Stimulated activated CD4-positive, alpha-beta T cell treated with anti-CD3 and anti-CD28 coated beads, Interleukin-15, amount 100 ng/mL, for 24 hours (primary cell): ENCODE results near the gene SYT5.

Experiments
- DNase-seq: peaks from one replicate; pipeline ENCODE4 v3.0.0-alpha.2; 2020

SYT5 gene

GRCh38 chr19:55145232-55145631 lies 34.9 kb downstream of the SYT5 start:
- DNase-seq = no peak

- DNase-seq = no peak
Measured at GRCh38 chr19:55141696-55142095, 38.4 kb downstream of the SYT5 start.

DNA sequence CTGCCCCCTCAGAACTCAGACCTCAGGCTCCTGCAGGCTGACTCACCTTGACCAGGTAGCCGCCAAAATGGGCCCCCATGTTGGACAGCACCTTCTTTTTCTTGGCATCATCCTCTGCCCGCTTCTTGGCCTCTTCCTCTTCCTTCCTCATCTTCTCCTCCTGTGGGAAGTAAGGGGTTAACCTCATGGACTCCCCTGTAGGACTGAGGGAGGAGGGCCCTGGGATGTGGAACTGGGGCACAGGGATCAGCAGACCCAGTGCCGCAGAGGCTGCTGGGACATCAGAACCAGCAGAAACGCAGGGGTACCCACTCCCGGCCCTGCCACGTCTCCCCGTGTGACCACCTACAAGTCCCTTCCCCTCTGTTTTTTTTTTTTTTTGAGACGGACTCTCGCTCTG lies 42.2 kb downstream of the SYT5 start:
- no peak for DNase-seq

- no peak for DNase-seq
Measured at GRCh38 chr19:55136399-55137102, 43.5 kb downstream of the SYT5 start.

DNA sequence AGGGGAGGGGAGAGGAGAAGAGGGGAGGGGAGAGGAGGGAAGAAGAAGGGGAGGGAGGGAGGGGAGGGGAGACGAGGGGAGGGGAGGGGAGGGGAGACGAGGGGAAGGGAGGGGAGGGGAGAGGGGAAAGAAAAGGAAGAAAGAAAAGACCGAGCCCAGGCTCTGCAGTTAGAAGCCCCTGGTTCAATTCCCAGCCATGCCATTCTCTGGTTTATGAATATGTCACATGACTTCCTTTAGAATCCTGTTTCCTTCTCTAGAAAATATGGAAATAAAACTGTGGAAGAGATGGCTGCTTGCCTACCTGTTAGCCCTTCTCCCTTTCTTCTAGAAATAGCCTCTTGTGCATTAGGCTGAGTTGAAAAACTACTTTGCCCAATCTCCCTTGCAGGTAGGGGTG lies 45.4 kb downstream of the SYT5 start:
- DNase-seq = no peak

DNA sequence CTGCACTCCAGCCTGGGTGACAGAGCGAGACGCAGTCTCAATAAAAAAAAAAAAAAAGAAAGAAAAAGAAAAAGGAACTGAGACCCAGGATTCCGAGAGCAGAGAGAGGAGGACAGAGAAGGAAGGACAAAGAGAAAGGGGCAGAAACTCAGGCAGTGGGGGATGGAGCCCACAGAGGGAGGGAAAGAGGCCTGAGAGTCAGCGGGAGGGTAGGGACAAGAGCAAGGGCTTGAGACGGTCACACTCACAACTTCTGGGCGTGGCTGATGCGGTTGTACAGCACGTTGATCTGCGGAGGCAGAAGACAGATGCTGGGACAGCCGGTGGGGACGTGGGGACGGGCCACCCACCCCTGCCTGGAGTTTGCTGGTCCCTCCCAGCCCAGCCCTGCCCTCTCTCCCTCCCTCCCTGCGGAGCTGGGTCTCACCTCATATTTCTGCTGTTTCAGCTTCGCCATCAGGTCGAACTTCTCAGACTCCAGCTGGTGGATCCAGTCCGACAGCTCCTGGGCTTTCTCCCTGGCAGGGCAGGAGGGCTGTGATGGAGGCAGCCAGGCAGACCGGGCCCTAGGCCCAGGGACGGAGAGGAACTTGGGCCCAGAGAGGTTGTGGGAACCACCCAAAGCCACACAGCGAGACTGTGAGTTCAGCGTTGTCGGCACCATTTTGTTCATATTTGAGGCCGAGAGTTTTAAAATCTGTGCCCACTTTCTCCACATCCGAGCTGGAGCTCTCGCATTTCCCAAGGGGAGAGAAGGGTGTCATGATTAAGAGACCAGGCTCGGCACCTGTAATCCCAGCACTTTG lies 46.2 kb downstream of the SYT5 start:
- DNase-seq = no peak

GRCh38 chr19:55132453-55133129 lies 47.5 kb downstream of the SYT5 start:
- DNase-seq = no peak

DNA sequence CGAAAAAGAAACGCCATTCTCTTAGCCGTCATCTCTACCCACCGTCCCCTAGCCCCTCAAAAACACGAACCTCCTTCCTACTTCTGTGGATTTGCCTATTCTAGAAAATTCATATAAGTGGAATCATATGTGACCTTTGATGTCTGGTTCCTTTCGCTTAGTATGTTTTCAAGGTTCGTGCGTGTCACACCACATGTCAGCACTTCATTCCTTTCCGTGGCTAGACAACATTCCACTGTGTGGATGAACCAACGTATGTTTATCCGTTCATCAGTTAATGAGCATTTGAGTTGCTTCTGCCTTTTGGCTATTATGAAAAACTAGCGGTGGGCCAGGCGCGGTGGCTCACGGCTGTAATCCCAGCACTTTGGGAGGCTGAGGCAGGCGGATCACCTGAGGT lies 48.7 kb downstream of the SYT5 start:
- no peak for DNase-seq
